GM12878 (cell line): Measurements from ENCODE around the gene OR14C36. TPM values are rescaled to one million over a fixed set of nuclear protein-coding genes. Genes with fewer than 3 reads are reported as not detected.

Experiments used
- ATAC-seq: fragments of 200-7000 bp; cut with Tn5 transposase; 3 replicates; pipeline ENCODE4 v1.9.1; 2020; ENCODE audit warnings: mild to moderate bottlenecking, moderate library complexity
- BruUV-seq: library from RNA; stranded (reverse); fragments of 400-500 nt; replicated peaks from 2 replicates; lab custom pipeline; 2021; lab: Mats Ljungman, UMichigan
- CTCF ChIA-PET: fragments of 300-600 bp; sonication (Branson Sonifier 250); formaldehyde crosslinking; extraction: SDS; loops from one replicate; lab custom pipeline; 2021; ENCODE audit warnings: inconsistent platforms; lab: Yijun Ruan, JAX
- POLR2A ChIA-PET: fragments of 350-600 bp; formaldehyde crosslinking; extraction: SDS; loops from one replicate; lab custom pipeline; 2021; ENCODE audit warnings: inconsistent platforms; lab: Charles Lee
- RAD21 ChIA-PET: fragments of 300-600 bp; sonication (Branson Sonifier 250); formaldehyde crosslinking; loops from one replicate; lab custom pipeline; 2023; ENCODE audit warnings: antibody characterized with exemption; ENCODE audit not compliant: unreplicated experiment; lab: Charles Lee
- SMC1A ChIA-PET: fragments of 300-600 bp; sonication (Branson Sonifier 250); formaldehyde crosslinking; loops from one replicate; lab custom pipeline; 2023; ENCODE audit not compliant: unreplicated experiment, uncharacterized antibody; lab: Charles Lee
- DNase-seq: peaks from one replicate; pipeline ENCODE4 v3.0.0-alpha.2; 2011; ENCODE audit warnings: low read depth, low spot score
- FAIRE-seq: peaks from 3 replicates; lab custom pipeline; 2011; peaks lifted over from hg19 to GRCh38; lab: Jason Lieb, UNC
- H2AFZ ChIP-seq: 2 replicates; pipeline ENCODE4 v1.6.0; 2011; ENCODE audit warnings: low read depth, low read length, control low read depth; ENCODE audit not compliant: control insufficient read depth
- H3K27ac ChIP-seq: 2 replicates; pipeline ENCODE4 v1.5.1; 2011; ENCODE audit warnings: control low read depth; ENCODE audit not compliant: control insufficient read depth, insufficient read depth
- H3K27me3 ChIP-seq, 2 experiments: replicated peaks in 1 of 2; 2 replicates each; pipeline versions ENCODE4 v1.6.0 to v1.6.1; 2011; ENCODE audit warnings: low read length in 1 of 2; ENCODE audit not compliant: control insufficient read depth in 2 of 2, insufficient read depth in 2 of 2
- H3K36me3 ChIP-seq, 2 experiments: 2 replicates each; pipeline ENCODE4 v1.5.1; 2011; ENCODE audit warnings: low read length in 1 of 2; ENCODE audit not compliant: control insufficient read depth in 2 of 2, insufficient read depth in 2 of 2
- H3K4me1 ChIP-seq: 2 replicates; pipeline ENCODE4 v1.6.1; 2011; ENCODE audit warnings: mild to moderate bottlenecking, low read length, moderate library complexity, mixed read lengths; ENCODE audit not compliant: control insufficient read depth, insufficient read depth
- H3K4me2 ChIP-seq: 2 replicates; pipeline ENCODE4 v1.6.0; 2011; ENCODE audit warnings: control low read depth; ENCODE audit not compliant: control insufficient read depth, insufficient read depth
- H3K4me3 ChIP-seq: fragments of 200-600 bp; sonication (generic); 2 replicates; pipeline ENCODE4 v1.5.1; 2016
- H3K79me2 ChIP-seq: 2 replicates; pipeline ENCODE4 v1.6.0; 2011; ENCODE audit warnings: low read length; ENCODE audit not compliant: control insufficient read depth, insufficient read depth
- H3K9ac ChIP-seq: 2 replicates; pipeline ENCODE4 v1.8.0; 2011; ENCODE audit warnings: low read length, control low read depth, mixed read lengths; ENCODE audit not compliant: control insufficient read depth, insufficient read depth
- H3K9me3 ChIP-seq: replicated peaks from 3 replicates; pipeline ENCODE4 v1.5.1; 2011; ENCODE audit warnings: mild to moderate bottlenecking, low read length; ENCODE audit not compliant: control insufficient read depth, insufficient read depth
- H4K20me1 ChIP-seq: 2 replicates; pipeline ENCODE4 v1.6.0; 2011; ENCODE audit not compliant: control insufficient read depth, insufficient read depth
- ATF7 ChIP-seq: fragments of 450-650 bp; IDR thresholded peaks from 2 replicates; pipeline ENCODE4 v1.6.1; 2016; ENCODE audit warnings: low read depth, mild to moderate bottlenecking
- CHD4 ChIP-seq: fragments of 200-600 bp; sonication (generic); IDR thresholded peaks from 2 replicates; pipeline ENCODE4 v1.6.1; 2016; ENCODE audit warnings: mild to moderate bottlenecking
- ESRRA ChIP-seq: IDR thresholded peaks from 2 replicates; pipeline ENCODE4 v1.6.1; 2012; ENCODE audit warnings: mild to moderate bottlenecking, low read length, improper control_type of control experiment
- IRF4 ChIP-seq: IDR thresholded peaks from 2 replicates; pipeline ENCODE4 v1.6.1; 2011; ENCODE audit warnings: low read depth, low read length
- LARP7 ChIP-seq: fragments of 450-650 bp; IDR thresholded peaks from 2 replicates; pipeline ENCODE4 v1.6.1; 2017; ENCODE audit warnings: mild to moderate bottlenecking
- MEF2A ChIP-seq: IDR thresholded peaks from 2 replicates; pipeline ENCODE4 v1.6.1; 2011; ENCODE audit warnings: low read depth, mild to moderate bottlenecking, low read length, moderate library complexity; ENCODE audit not compliant: insufficient read depth
- PAX8 ChIP-seq: fragments of 450-650 bp; IDR thresholded peaks from 2 replicates; pipeline ENCODE4 v1.6.1; 2017; ENCODE audit warnings: mild to moderate bottlenecking, moderate library complexity
- RAD21 ChIP-seq: IDR thresholded peaks from 2 replicates; pipeline ENCODE4 v1.6.1; 2011; ENCODE audit warnings: mild to moderate bottlenecking, low read depth, low read length, moderate library complexity; ENCODE audit not compliant: insufficient read depth
- RBBP5 ChIP-seq: fragments of 200-600 bp; sonication (generic); conservative IDR thresholded peaks from 2 replicates; pipeline ENCODE4 v1.6.1; 2016
- WGBS: methylation state at CpG from one replicate; pipeline ENCODE4 v1.1.6; 2016; ENCODE audit warnings: low lambda C conversion rate; ENCODE audit not compliant: insufficient replicate concordance, insufficient coverage; ENCODE audit errors: missing lambda C conversion rate; 5-methylcytosine and 5-hydroxymethylcytosine counted together
- in situ Hi-C: fragments of 300-500 bp; cut with MboI; formaldehyde crosslinking; loops from 9 replicates; pipeline ENCODE4 v1.14.3; 2018; ENCODE audit warnings: mixed read lengths
- intact Hi-C: fragments of 100-400 bp; cut with micrococcal nuclease; formaldehyde crosslinking; loops from one replicate; pipeline ENCODE4 v1.14.2; 2022; ENCODE audit not compliant: unreplicated experiment
- polyA plus RNA-seq, 11 experiments: library from polyadenylated mRNA; depleted of rRNA in 4 of 11; unstranded in 6 of 11; stranded (reverse) in 5 of 11; fragments of >200 nt; fragmentation: Nextera tagmentation in 4 of 11; fragmentation: Illumina TruSeq in 1 of 11; extraction: Ambion mirVana in 4 of 11; extraction: Trizol in 1 of 11; gene quantifications; 1 replicate in 1 of 11; 2 replicates in 10 of 11; pipeline versions ENCODE4 v1.2.1 to v1.2.3, GENCODE V29; 2011 to 2016; ENCODE audit warnings: inconsistent platforms in 2 of 11, missing spikeins in 2 of 11, low read depth in 1 of 11
- total RNA-seq, 4 experiments: library from RNA; depleted of rRNA in 3 of 4; stranded (reverse); fragments of >200 nt in 3 of 4; fragmentation: Illumina TruSeq in 1 of 4; extraction: Trizol in 1 of 4; gene quantifications; 2 replicates each; pipeline versions ENCODE4 v1.2.1 to v1.2.3, GENCODE V29; 2013 to 2021
- TF ChIP-seq, protein P1 (sequence below): IDR thresholded peaks from 2 replicates; pipeline ENCODE4 v1.6.1; 2011; ENCODE audit warnings: low read depth, mild to moderate bottlenecking, low read length, moderate library complexity, borderline replicate concordance; ENCODE audit errors: extremely low read depth
- TF ChIP-seq, protein P2 (sequence below): fragments of 450-650 bp; IDR thresholded peaks from 2 replicates; pipeline ENCODE4 v1.6.1; 2017; ENCODE audit warnings: mild to moderate bottlenecking, moderate library complexity

Gene OR14C36
- total and polyA plus RNA-seq, 10 of the 15 experiments (the other 5 are each of a cell fraction or from before 2014, with no cell fraction given): not detected

DNA sequence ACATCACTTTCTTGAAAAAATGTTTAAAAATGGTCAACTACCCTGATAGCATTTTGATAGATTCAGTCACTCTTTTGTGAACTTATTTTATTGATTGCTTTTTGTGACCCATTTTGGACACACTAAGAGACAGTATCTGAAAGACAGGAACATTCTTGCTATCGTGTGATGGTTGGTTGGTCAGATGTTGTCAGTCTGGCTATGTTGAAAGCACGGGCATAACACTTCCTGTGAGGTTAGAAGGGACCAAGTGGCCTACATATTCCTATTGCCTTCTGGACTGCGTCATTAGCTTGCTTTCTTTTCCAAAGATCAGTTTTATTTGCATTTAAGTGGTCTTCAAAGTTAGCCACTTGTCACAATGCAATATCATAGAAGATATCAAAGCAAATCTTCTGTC lies 28.3 kb downstream of the OR14C36 start:
- WGBS: 0% methylated on average over 3 of the region's 3 CpGs
- Histone ChIP-seq H3K36me3 (no peaks in the 10 kb centered on the region), H3K4me2 (no peak overlapping the region), H3K9me3 (no peaks in the 10 kb centered on the region), H3K4me3 (no peak overlapping the region), H2AFZ (no peak overlapping the region; the same call in 1 of the 2 replicates), H3K27me3 (no peaks in the 10 kb centered on the region), H3K27ac (no peak overlapping the region), H3K4me1 (no peaks in the 10 kb centered on the region), H4K20me1 (no peaks in the 10 kb centered on the region), H3K9ac (no peak overlapping the region), H3K79me2 (no peaks in the 10 kb centered on the region)
- ATAC-seq: no peak
- ChIA-PET POLR2A (no interaction called here), CTCF (no interaction called here), RAD21 (no interaction called here), SMC1A (interaction anchor here (0.6 to 1.5 kb wide), 3 partner anchors 10 to 919 kb away, joined by 3 to 4 read pairs (median 3); partner anchors contain the start of gene OR2B11)
- DNase-seq: no peak
- in situ Hi-C loops: no loop called here
- no TSS peak for BruUV-seq
- FAIRE-seq: no peak
- intact Hi-C loops: no loop called here
- TF ChIP-seq LARP7: no peak
- TF ChIP-seq RBBP5: no peak
- no peak for TF ChIP-seq RAD21
- TF ChIP-seq MEF2A: no peak
- no peak for TF ChIP-seq ESRRA
- TF ChIP-seq, protein P1, sequence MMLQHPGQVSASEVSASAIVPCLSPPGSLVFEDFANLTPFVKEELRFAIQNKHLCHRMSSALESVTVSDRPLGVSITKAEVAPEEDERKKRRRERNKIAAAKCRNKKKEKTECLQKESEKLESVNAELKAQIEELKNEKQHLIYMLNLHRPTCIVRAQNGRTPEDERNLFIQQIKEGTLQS: no peak
- TF ChIP-seq, protein P2, sequence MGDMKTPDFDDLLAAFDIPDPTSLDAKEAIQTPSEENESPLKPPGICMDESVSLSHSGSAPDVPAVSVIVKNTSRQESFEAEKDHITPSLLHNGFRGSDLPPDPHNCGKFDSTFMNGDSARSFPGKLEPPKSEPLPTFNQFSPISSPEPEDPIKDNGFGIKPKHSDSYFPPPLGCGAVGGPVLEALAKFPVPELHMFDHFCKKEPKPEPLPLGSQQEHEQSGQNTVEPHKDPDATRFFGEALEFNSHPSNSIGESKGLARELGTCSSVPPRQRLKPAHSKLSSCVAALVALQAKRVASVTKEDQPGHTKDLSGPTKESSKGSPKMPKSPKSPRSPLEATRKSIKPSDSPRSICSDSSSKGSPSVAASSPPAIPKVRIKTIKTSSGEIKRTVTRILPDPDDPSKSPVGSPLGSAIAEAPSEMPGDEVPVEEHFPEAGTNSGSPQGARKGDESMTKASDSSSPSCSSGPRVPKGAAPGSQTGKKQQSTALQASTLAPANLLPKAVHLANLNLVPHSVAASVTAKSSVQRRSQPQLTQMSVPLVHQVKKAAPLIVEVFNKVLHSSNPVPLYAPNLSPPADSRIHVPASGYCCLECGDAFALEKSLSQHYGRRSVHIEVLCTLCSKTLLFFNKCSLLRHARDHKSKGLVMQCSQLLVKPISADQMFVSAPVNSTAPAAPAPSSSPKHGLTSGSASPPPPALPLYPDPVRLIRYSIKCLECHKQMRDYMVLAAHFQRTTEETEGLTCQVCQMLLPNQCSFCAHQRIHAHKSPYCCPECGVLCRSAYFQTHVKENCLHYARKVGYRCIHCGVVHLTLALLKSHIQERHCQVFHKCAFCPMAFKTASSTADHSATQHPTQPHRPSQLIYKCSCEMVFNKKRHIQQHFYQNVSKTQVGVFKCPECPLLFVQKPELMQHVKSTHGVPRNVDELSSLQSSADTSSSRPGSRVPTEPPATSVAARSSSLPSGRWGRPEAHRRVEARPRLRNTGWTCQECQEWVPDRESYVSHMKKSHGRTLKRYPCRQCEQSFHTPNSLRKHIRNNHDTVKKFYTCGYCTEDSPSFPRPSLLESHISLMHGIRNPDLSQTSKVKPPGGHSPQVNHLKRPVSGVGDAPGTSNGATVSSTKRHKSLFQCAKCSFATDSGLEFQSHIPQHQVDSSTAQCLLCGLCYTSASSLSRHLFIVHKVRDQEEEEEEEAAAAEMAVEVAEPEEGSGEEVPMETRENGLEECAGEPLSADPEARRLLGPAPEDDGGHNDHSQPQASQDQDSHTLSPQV: no peak
- TF ChIP-seq CHD4: no peak
- TF ChIP-seq IRF4: no peak
- no peak for TF ChIP-seq ATF7
- no peak for TF ChIP-seq PAX8
